Measurements from ENCODE around the gene CACNA1I.

DNA sequence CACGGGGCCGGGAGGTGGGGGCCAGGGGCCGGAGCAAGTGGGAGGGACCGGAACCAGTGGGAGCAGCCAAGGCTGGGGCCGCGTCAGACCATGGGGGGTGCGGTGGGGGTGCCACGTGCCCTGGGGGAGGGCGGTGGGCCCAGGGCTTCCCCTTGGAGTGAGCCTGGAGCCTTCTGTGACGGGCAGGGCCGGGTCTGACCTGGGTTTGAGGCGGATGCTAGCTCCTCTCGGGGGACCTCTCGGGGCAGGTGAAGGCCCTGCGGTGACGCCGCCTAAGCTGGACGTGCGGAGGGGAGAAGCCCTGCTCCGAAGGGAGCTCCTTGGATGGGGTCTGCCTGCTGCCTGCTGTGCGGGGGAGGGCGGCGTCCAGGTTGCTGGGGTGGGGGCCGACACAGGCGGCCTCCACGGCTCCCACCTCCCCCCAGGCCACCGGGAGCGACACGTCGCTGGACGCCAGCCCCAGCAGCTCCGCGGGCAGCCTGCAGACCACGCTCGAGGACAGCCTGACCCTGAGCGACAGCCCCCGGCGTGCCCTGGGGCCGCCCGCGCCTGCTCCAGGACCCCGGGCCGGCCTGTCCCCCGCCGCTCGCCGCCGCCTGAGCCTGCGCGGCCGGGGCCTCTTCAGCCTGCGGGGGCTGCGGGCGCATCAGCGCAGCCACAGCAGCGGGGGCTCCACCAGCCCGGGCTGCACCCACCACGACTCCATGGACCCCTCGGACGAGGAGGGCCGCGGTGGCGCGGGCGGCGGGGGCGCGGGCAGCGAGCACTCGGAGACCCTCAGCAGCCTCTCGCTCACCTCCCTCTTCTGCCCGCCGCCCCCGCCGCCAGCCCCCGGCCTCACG, 115.0 kb downstream of the CACNA1I start:
- TF ChIP-seq, protein P1, sequence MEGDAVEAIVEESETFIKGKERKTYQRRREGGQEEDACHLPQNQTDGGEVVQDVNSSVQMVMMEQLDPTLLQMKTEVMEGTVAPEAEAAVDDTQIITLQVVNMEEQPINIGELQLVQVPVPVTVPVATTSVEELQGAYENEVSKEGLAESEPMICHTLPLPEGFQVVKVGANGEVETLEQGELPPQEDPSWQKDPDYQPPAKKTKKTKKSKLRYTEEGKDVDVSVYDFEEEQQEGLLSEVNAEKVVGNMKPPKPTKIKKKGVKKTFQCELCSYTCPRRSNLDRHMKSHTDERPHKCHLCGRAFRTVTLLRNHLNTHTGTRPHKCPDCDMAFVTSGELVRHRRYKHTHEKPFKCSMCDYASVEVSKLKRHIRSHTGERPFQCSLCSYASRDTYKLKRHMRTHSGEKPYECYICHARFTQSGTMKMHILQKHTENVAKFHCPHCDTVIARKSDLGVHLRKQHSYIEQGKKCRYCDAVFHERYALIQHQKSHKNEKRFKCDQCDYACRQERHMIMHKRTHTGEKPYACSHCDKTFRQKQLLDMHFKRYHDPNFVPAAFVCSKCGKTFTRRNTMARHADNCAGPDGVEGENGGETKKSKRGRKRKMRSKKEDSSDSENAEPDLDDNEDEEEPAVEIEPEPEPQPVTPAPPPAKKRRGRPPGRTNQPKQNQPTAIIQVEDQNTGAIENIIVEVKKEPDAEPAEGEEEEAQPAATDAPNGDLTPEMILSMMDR (IDR thresholded peaks at IDR 0.05; ENCODE audit: poor library complexity), result no peak
- no peak for TF ChIP-seq EZH2 (IDR thresholded peaks at IDR 0.05; ENCODE audit: borderline replicate concordance)
